Fibroblast of lung (primary cell): ENCODE measurements around the gene GDI2. TPM values are rescaled to one million over a fixed set of nuclear protein-coding genes. Genes with fewer than 3 reads are reported as not detected.

Source experiments
- DNase-seq, 2 donors: peaks; one replicate each; pipeline versions ENCODE4 v3.0.0 to v3.0.0-alpha.2; 2010; ENCODE audit warnings: low read depth in 2 of 2
- H2AFZ ChIP-seq: 2 replicates; pipeline ENCODE4 v1.5.1; 2012; ENCODE audit warnings: low read length, control low read depth, inconsistent platforms
- H3K27ac ChIP-seq: 2 replicates; pipeline ENCODE4 v1.5.1; 2011; ENCODE audit warnings: low read length, control low read depth; ENCODE audit not compliant: insufficient read depth
- H3K27me3 ChIP-seq: 2 replicates; pipeline ENCODE4 v1.5.1; 2011; ENCODE audit warnings: mild to moderate bottlenecking, low read length; ENCODE audit not compliant: control insufficient read depth, insufficient read depth
- H3K36me3 ChIP-seq: 2 replicates; pipeline ENCODE4 v1.5.1; 2011; ENCODE audit warnings: low read length; ENCODE audit not compliant: control insufficient read depth, insufficient read depth
- H3K4me1 ChIP-seq: 2 replicates; pipeline ENCODE4 v1.5.1; 2011; ENCODE audit warnings: low read length; ENCODE audit not compliant: control insufficient read depth, insufficient read depth; ENCODE audit errors: extremely low read depth
- H3K4me2 ChIP-seq: 2 replicates; pipeline ENCODE4 v1.5.1; 2011; ENCODE audit warnings: low read length, control low read depth; ENCODE audit not compliant: insufficient read depth; ENCODE audit errors: extremely low read depth
- H3K4me3 ChIP-seq, 4 experiments: fragments of 200-600 bp in 1 of 4; sonication (generic) in 1 of 4; replicated peaks in 1 of 4; 2 replicates each; pipeline ENCODE4 v1.5.1; 2011 to 2016; ENCODE audit warnings: low read length in 4 of 4, low read depth in 3 of 4, mild to moderate bottlenecking in 3 of 4, control low read depth in 2 of 4, inconsistent platforms in 1 of 4, mixed read lengths in 1 of 4; ENCODE audit not compliant: insufficient read depth in 1 of 4; ENCODE audit errors: control extremely low read depth in 1 of 4
- H3K79me2 ChIP-seq: 2 replicates; pipeline ENCODE4 v1.5.1; 2012; ENCODE audit warnings: mild to moderate bottlenecking, low read length, inconsistent platforms; ENCODE audit not compliant: control insufficient read depth, insufficient read depth
- H3K9ac ChIP-seq: 2 replicates; pipeline ENCODE4 v1.5.1; 2011; ENCODE audit warnings: mild to moderate bottlenecking, low read length, control low read depth; ENCODE audit not compliant: insufficient read depth
- H3K9me3 ChIP-seq: 2 replicates; pipeline ENCODE4 v1.5.1; 2012; ENCODE audit warnings: low read depth, low read length; ENCODE audit not compliant: control insufficient read depth, insufficient read depth
- H4K20me1 ChIP-seq: 2 replicates; pipeline ENCODE4 v1.5.1; 2011; ENCODE audit warnings: low read length; ENCODE audit not compliant: control insufficient read depth, insufficient read depth; ENCODE audit errors: extremely low read depth
- CTCF ChIP-seq, 2 donors: IDR thresholded peaks in 1 of 2; conservative IDR thresholded peaks in 1 of 2; 1 replicate in 1 of 2; 2 replicates in 1 of 2; pipeline ENCODE4 v1.5.1; 2011 to 2012; ENCODE audit warnings: low read length in 2 of 2, control low read depth in 1 of 2, inconsistent platforms in 1 of 2, low read depth in 1 of 2, mild to moderate bottlenecking in 1 of 2
- EZH2 ChIP-seq: IDR thresholded peaks from 2 replicates; pipeline ENCODE4 v1.5.1; 2012; ENCODE audit warnings: low read length, control low read depth, mild to moderate bottlenecking; ENCODE audit errors: missing control alignments
- polyA plus RNA-seq, 2 donors: library from polyadenylated mRNA; depleted of rRNA in 1 of 2; stranded (reverse) in 1 of 2; unstranded in 1 of 2; fragments of >200 nt; gene quantifications; 2 replicates each; pipeline ENCODE4 v1.2.1, GENCODE V29; 2011 to 2012; ENCODE audit warnings: missing spikeins in 1 of 2
- total RNA-seq: library from RNA; depleted of rRNA; stranded (reverse); fragments of >200 nt; gene quantifications from 2 replicates; pipeline ENCODE4 v1.2.1, GENCODE V29; 2014

The GDI2 gene
- total and polyA plus RNA-seq, 2 donors (not counting 1 experiment from before 2014, with no cell fraction given), result 287 to 483 TPM

- Histone ChIP-seq H3K9ac (no peak overlapping the region), H3K4me2 (no peak overlapping the region), H3K4me3 (no peak overlapping the region), H3K4me1 (no peaks in the 10 kb centered on the region), H3K27ac (no peak overlapping the region), H3K9me3 (no peaks in the 10 kb centered on the region), H3K79me2 (no peaks in the 10 kb centered on the region), H3K27me3 (no peaks in the 10 kb centered on the region), H3K36me3 (no peaks in the 10 kb centered on the region), H4K20me1 (no peaks in the 10 kb centered on the region), H2AFZ (no peak overlapping the region)
- DNase-seq, result no peak
- TF ChIP-seq CTCF (conservative IDR thresholded peaks at IDR 0.05 in 1 of 2, IDR thresholded peaks at IDR 0.05 in 1 of 2; ENCODE audit: low read depth in 1 of 2, low read length in 2 of 2) (no peak), EZH2 (no peak)
Measured at GRCh38 chr10:5835446-5836095, 22.3 kb upstream of the GDI2 start.

GRCh38 chr10:5833814-5834213 lies 20.6 kb upstream of the GDI2 start:
- no peak overlapping the region for H2AFZ ChIP-seq
- H3K79me2 ChIP-seq, result no peaks in the 10 kb centered on the region
- no peaks in the 10 kb centered on the region for H4K20me1 ChIP-seq
- H3K9ac ChIP-seq, result no peak overlapping the region
- no peaks in the 10 kb centered on the region for H3K9me3 ChIP-seq
- H3K4me2 ChIP-seq, result no peak overlapping the region
- no peak overlapping the region for H3K4me3 ChIP-seq
- no peaks in the 10 kb centered on the region for H3K36me3 ChIP-seq
- DNase-seq, result no peak
- no peaks in the 10 kb centered on the region for H3K4me1 ChIP-seq
- no peak for TF ChIP-seq EZH2
- no peak for TF ChIP-seq CTCF (conservative IDR thresholded peaks at IDR 0.05 in 1 of 2, IDR thresholded peaks at IDR 0.05 in 1 of 2; ENCODE audit: low read depth in 1 of 2, low read length in 2 of 2)
- no peaks in the 10 kb centered on the region for H3K27me3 ChIP-seq
- no peak overlapping the region for H3K27ac ChIP-seq

GRCh38 chr10:5832946-5833345 lies 19.7 kb upstream of the GDI2 start:
- H3K9ac ChIP-seq, result no peak overlapping the region
- H3K4me3 ChIP-seq, result no peak overlapping the region
- H3K79me2 ChIP-seq, result no peaks in the 10 kb centered on the region
- H3K4me1 ChIP-seq, result no peaks in the 10 kb centered on the region
- DNase-seq, result no peak
- no peak overlapping the region for H3K27ac ChIP-seq
- H4K20me1 ChIP-seq, result no peaks in the 10 kb centered on the region
- TF ChIP-seq EZH2, result no peak
- no peak for TF ChIP-seq CTCF (conservative IDR thresholded peaks at IDR 0.05 in 1 of 2, IDR thresholded peaks at IDR 0.05 in 1 of 2; ENCODE audit: low read depth in 1 of 2, low read length in 2 of 2)
- no peaks in the 10 kb centered on the region for H3K36me3 ChIP-seq
- H3K27me3 ChIP-seq, result no peaks in the 10 kb centered on the region
- no peak overlapping the region for H3K4me2 ChIP-seq
- no peak overlapping the region for H2AFZ ChIP-seq
- no peaks in the 10 kb centered on the region for H3K9me3 ChIP-seq
